GM06990 (cell line): ENCODE measurements around the gene PBX3.

Source experiments
- DNase-seq: peaks from one replicate; pipeline ENCODE4 v3.0.0-alpha.2; 2011; ENCODE audit not compliant: insufficient read length; ENCODE audit errors: extremely low read depth
- H3K27me3 ChIP-seq: replicated peaks from 2 replicates; pipeline ENCODE4 v1.6.0; 2011; ENCODE audit warnings: low read length; ENCODE audit not compliant: control insufficient read depth, insufficient read depth
- H3K36me3 ChIP-seq: 2 replicates; pipeline ENCODE4 v1.5.1; 2011; ENCODE audit warnings: low read length; ENCODE audit not compliant: control insufficient read depth, insufficient read depth
- H3K4me3 ChIP-seq: replicated peaks from 2 replicates; pipeline ENCODE4 v1.5.1; 2011; ENCODE audit warnings: low read depth, mild to moderate bottlenecking, control low read depth, low read length
- TF ChIP-seq, protein P1 (sequence below): IDR thresholded peaks from 2 replicates; pipeline ENCODE4 v1.5.1; 2011; ENCODE audit warnings: low read length, control low read depth, mild to moderate bottlenecking, inconsistent platforms; ENCODE audit not compliant: insufficient read depth, poor library complexity, severe bottlenecking

Gene PBX3

DNA sequence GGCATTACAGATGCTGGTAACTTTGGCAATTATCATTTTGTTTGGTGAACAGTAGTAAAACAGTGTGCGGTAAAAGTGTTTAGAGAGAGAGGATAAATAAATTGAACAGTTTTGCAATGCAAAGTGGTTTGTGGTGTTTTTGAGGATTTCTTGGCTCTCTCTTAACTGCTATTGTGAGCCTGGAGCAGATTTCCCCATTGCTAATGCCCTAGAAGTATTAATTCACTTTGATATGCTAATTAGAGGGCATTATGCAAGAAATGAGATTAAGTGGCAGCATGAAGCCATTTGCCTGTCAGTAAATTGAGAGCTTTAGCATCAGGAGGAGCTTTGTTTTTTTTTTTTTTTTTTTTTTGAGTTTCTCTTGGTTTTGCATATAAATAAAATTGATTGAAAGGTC lies 8.2 kb downstream of the PBX3 start:
- Histone ChIP-seq H3K36me3 (no peaks in the 10 kb centered on the region; the same call in 1 of the 2 replicates), H3K27me3 (no peaks in the 10 kb centered on the region), H3K4me3 (no peak overlapping the region)
- no peak for DNase-seq
- TF ChIP-seq, protein P1, sequence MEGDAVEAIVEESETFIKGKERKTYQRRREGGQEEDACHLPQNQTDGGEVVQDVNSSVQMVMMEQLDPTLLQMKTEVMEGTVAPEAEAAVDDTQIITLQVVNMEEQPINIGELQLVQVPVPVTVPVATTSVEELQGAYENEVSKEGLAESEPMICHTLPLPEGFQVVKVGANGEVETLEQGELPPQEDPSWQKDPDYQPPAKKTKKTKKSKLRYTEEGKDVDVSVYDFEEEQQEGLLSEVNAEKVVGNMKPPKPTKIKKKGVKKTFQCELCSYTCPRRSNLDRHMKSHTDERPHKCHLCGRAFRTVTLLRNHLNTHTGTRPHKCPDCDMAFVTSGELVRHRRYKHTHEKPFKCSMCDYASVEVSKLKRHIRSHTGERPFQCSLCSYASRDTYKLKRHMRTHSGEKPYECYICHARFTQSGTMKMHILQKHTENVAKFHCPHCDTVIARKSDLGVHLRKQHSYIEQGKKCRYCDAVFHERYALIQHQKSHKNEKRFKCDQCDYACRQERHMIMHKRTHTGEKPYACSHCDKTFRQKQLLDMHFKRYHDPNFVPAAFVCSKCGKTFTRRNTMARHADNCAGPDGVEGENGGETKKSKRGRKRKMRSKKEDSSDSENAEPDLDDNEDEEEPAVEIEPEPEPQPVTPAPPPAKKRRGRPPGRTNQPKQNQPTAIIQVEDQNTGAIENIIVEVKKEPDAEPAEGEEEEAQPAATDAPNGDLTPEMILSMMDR: no peak

DNA sequence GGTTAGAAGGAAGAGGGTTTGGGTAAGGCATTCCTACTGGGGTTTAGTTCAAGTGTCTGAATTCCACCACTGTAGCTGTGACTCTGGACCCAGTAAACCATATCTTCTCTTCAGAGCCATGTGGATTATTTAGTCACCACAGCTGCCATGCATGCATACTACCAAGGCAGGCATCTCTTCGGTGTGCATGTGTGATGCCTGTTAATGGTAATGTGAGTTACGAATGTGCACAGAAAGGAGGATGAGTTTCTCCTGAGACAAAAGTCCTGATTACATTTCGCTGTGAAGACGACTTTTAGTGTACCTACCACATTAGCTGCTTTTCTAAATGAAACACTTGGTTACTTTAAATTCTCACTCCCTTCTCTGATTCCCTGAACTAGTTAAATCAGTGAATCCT lies 9.3 kb downstream of the PBX3 start:
- Histone ChIP-seq H3K36me3 (no peaks in the 10 kb centered on the region; the same call in 1 of the 2 replicates), H3K27me3 (no peaks in the 10 kb centered on the region), H3K4me3 (no peak overlapping the region)
- no peak for DNase-seq
- TF ChIP-seq, protein P1: no peak

DNA sequence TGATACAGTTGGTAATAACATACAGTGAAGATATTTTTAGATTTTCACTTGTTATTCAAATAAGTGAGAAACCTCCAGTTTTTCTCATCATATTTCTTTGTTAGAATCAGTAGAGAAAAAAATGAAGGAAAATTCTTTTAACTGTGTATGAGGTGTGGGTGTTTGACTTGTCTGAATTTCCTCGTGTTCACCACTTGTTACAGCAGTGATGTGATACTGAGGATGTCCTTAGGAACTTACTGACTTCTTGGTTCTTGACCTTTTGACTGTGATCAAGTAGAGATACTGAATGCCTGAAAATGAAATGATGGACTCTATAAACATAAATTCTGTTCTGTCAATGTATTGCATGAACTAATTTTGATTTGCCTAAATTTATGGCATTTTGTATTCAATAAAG lies 10.7 kb downstream of the PBX3 start:
- TF ChIP-seq, protein P1: no peak

DNA sequence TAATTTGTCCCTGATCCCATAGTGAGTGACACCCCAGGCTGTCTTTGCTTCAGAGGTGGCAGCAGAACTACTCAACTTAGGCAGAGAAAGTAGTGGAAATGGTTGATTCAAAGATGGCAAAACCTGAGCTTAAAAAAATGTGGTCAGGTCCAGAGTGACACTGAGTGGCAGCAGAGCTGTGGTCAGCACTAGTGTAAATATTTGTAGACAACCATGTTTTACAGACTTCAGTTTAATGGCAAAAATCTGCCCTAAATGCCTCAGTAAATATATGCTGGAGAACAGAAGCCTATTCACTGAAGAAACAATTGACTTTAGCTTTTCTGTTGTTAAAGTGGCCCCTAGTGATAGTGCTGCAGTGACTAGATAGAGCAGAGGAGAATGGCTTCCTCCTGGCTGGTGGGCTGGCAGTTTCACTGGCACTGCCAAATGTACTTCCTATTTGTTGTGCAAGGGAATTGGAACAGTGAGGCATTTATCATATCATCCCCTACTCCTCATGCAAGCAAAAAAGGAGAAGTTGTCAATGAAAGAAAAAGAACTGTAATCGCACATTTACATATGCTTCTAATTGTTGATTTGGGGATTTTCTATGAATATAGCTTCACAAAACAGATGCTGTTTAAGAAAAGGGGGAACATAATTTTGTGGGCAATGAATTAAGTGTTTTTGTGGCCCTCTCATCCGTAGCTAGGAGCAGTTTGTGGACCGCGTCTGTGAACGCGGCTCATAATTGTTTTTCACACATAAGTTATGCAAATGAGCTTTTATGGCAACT lies 12.0 kb downstream of the PBX3 start:
- Histone ChIP-seq H3K36me3 (no peaks in the 10 kb centered on the region; the same call in 1 of the 2 replicates), H3K4me3 (peak overlapping the region; percentile 23), H3K27me3 (no peaks in the 10 kb centered on the region)
- no peak for DNase-seq
- TF ChIP-seq, protein P1: no peak

More for the DNA sequence above, 10.7 kb downstream of the PBX3 start:
- Histone ChIP-seq H3K36me3 (no peaks in the 10 kb centered on the region; the same call in 1 of the 2 replicates), H3K27me3 (no peaks in the 10 kb centered on the region), H3K4me3 (no peak overlapping the region)
- DNase-seq: no peak

DNA sequence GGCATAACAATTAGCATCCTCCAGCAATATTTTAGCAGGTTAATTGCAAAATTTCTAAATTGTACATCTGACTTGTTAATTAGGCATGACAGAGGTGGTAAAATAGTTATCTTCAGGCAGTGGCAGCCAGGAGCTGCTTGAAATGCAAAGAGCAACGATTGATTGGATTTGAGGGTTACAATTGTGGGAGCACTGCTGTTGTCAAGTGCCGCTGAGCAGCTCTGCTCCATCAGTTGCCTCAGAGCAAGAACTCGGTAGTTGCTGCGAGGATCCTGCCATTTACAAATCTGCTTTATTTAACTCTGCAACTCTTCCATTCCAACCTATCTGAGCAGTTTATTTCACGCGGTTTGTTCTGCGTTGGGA lies 12.6 kb downstream of the PBX3 start:
- no peaks in the 10 kb centered on the region; the same call in 1 of the 2 replicates for H3K36me3 ChIP-seq
- peak overlapping the region; percentile 23 for H3K4me3 ChIP-seq
- no peaks in the 10 kb centered on the region for H3K27me3 ChIP-seq
- no peak for DNase-seq
- TF ChIP-seq, protein P1: no peak

DNA sequence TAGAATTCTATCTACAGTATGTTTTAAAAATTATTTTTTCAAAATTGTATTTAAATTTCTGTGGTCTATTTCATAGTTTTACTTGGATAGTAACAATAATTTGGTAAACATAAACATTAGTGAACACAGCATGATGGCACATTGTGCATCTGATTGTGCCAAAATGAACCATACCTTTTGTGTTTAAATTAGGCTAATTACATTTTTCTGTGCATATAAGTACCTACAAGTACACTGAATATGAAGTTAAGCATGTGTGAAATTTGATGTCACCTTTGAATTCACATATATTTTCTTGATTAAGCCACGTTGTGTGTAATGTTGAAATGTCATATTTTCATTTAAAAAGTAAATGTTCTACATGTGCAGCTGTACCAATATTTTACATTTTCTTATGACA lies 13.4 kb downstream of the PBX3 start:
- Histone ChIP-seq H3K36me3 (no peaks in the 10 kb centered on the region; the same call in 1 of the 2 replicates), H3K27me3 (no peaks in the 10 kb centered on the region), H3K4me3 (no peak overlapping the region)
- DNase-seq: no peak
- TF ChIP-seq, protein P1: no peak
